ENCODE results near the gene PBLD. TPM values are rescaled to one million over a fixed set of nuclear protein-coding genes. Genes with fewer than 3 reads are reported as not detected.

Gene PBLD
- total RNA-seq (1 to 10 TPM; 7.6 TPM), polyA plus RNA-seq (ENCODE audit: insufficient read depth, low read depth, low replicate concordance) (4.4 TPM)
- long read RNA-seq, donor 1, result 0 reads
- long read RNA-seq, donor 2, result 0 reads

DNA sequence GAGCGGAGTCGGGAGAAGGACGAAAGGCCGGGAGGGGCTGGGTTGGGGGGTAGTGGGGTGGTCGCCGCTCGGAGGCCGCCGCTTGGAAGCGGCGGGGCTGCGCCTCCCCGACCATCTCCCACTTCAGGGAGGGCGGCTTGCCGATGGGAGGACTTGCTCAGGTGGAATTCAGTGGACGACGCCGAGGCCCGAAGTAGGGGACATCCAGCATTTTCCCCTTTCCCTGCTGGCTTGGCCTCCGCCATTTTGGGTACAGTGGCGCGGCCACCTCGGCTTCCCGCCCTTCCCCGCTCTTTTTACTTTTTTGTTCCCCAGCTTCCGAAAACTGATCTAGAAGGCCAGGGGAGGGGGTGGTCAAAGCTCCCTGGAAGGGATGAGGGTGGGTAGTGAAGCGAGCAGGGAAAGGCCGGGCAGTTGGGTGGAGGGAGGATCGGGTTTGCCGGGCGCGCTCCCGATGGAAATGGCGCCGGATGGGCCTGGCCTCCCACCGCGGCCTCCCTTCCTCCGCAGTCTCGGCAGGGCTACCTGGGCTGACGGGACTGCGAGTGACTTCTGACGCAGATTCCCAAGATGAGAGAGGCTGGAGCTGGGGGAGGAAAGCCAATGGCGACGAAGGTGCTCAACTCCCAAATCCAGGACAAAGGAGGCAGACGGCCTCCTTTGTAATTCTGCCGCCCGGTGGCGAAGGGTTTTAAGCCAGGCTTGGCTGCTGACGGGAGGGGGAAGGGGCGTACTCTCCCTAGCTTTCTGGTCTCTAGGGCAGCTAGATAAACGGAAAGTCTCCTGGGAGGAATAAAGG, at the start of gene PBLD:
Gene PBLD, minus strand, starts transcription at position 670 of the 799 bp plus-strand sequence. CDS start 26,084 bp downstream, outside the sequence.
- H3K4me1 ChIP-seq, result peaks cover 40% of the 10 kb centered on the region
- H3K27ac ChIP-seq, result peak within 1 kb of the TSS; percentile 99 to 100
- peak; percentile 77 for DNase-seq
- H3K9me3 ChIP-seq, result no peaks in the 10 kb centered on the region
- H3K4me3 ChIP-seq, result peak within 1 kb of the TSS; percentile 85 to 98
- H3K36me3 ChIP-seq (ENCODE audit: low read depth, missing control alignments), result no peaks in the 10 kb centered on the region
- no peak for TF ChIP-seq POLR2A (IDR thresholded peaks at IDR 0.05)
- TF ChIP-seq, protein P1, sequence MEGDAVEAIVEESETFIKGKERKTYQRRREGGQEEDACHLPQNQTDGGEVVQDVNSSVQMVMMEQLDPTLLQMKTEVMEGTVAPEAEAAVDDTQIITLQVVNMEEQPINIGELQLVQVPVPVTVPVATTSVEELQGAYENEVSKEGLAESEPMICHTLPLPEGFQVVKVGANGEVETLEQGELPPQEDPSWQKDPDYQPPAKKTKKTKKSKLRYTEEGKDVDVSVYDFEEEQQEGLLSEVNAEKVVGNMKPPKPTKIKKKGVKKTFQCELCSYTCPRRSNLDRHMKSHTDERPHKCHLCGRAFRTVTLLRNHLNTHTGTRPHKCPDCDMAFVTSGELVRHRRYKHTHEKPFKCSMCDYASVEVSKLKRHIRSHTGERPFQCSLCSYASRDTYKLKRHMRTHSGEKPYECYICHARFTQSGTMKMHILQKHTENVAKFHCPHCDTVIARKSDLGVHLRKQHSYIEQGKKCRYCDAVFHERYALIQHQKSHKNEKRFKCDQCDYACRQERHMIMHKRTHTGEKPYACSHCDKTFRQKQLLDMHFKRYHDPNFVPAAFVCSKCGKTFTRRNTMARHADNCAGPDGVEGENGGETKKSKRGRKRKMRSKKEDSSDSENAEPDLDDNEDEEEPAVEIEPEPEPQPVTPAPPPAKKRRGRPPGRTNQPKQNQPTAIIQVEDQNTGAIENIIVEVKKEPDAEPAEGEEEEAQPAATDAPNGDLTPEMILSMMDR (IDR thresholded peaks at IDR 0.05), result peak in 2 of 3 experiments; percentile 25 to 40
- intact Hi-C loops (cut with DNase I; ENCODE audit: low total_unique reads), result no loop called here
- H3K27me3 ChIP-seq, result no peaks in the 10 kb centered on the region
- 0 to 1% methylated on average over 16 to 51 of the region's 51 CpGs for whole genome bisulfite sequencing, 2 donors

DNA sequence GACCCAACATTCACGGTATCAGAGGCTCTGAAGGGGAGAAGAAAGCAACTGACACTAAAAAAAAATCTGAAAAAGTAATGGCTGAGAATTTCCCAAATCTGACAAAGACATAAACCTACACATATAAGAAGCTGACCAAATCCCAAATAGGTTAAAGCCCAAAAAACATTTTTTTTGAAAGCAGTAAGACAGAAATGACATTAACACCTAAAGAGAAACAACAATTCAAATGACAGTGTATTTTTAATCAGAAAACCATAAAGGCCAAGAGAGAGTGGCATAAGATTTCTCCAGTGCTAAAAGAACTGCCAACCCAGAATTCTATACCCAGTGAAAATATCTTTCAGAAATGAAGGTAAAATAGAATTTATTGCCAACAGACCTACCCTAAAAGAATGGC, 38.9 kb upstream of the PBLD start:
- TF ChIP-seq, protein P1 (IDR thresholded peaks at IDR 0.05), result no peak
- TF ChIP-seq POLR2A (IDR thresholded peaks at IDR 0.05), result no peak
- Histone ChIP-seq H3K27me3 (no peaks in the 10 kb centered on the region), H3K9me3 (no peaks in the 10 kb centered on the region), H3K4me1 (no peaks in the 10 kb centered on the region), H3K36me3 (ENCODE audit: low read depth, missing control alignments) (no peaks in the 10 kb centered on the region), H3K27ac (no peak overlapping the region), H3K4me3 (no peak overlapping the region)
- intact Hi-C loops (cut with DNase I; ENCODE audit: low total_unique reads), result no loop called here
- no peak for DNase-seq
- WGBS, 2 donors, result 94 to 96% methylated on average over 1 of the region's 1 CpG

DNA sequence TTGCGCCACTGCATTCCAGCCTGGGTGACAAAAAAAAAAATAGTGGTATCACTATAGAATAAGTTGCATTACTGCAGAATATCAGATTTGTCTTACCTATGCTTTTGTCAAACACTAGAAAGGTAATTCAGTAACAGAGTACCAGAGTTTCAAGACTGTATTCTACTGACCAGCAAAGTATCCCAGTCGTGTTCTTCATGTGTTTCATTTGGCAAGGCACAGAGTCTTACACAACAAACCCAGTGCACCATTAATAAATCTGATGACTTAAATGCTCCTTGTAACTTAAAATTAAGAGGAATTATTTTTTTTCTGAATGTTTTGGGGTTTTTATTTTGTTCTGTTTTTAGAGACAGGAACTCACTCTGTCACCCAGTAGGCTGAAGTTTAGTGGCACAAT, 34.4 kb upstream of the PBLD start:
- Histone ChIP-seq H3K9me3 (no peaks in the 10 kb centered on the region), H3K4me3 (no peak overlapping the region), H3K27me3 (no peaks in the 10 kb centered on the region), H3K36me3 (ENCODE audit: low read depth, missing control alignments) (no peaks in the 10 kb centered on the region), H3K4me1 (no peaks in the 10 kb centered on the region), H3K27ac (no peak overlapping the region)
- intact Hi-C loops (cut with DNase I; ENCODE audit: low total_unique reads), result no loop called here
- DNase-seq, result no peak
- no peak for TF ChIP-seq POLR2A (IDR thresholded peaks at IDR 0.05)
- TF ChIP-seq, protein P1 (IDR thresholded peaks at IDR 0.05), result no peak
- WGBS, 2 donors, result 76 to 78% methylated on average over 2 of the region's 2 CpGs

DNA sequence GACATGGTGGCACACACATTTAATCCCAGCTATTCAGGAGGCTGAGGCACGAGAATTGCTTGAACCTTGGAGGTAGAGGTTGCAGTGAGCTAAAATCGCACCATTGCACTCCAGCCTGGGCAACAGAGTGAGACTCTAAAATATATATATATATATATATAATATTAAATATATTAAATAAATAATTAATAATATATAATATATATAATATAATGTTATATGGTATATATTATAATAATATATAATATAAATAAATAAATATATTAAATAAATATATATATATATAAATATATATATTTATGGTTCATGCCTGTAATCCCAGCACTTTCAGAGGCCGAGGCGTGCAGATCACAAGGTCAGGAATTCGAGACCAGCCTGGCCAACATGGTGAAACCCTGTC, 33.9 kb upstream of the PBLD start:
- H3K27ac ChIP-seq, result no peak overlapping the region
- DNase-seq, result no peak
- H3K9me3 ChIP-seq, result no peaks in the 10 kb centered on the region
- H3K27me3 ChIP-seq, result no peaks in the 10 kb centered on the region
- H3K4me1 ChIP-seq, result no peaks in the 10 kb centered on the region
- intact Hi-C loops (cut with DNase I; ENCODE audit: low total_unique reads), result no loop called here
- no peaks in the 10 kb centered on the region for H3K36me3 ChIP-seq (ENCODE audit: low read depth, missing control alignments)
- TF ChIP-seq, protein P1 (IDR thresholded peaks at IDR 0.05), result no peak
- TF ChIP-seq POLR2A (IDR thresholded peaks at IDR 0.05), result no peak
- WGBS, 2 donors, result 92 to 97% methylated on average over 5 of the region's 5 CpGs
- H3K4me3 ChIP-seq, result no peak overlapping the region
